HG03066 (cell line): Measurements from ENCODE around the gene GZMM.
"Not testable (repeated sequence)": the region's sequence is repeated elsewhere in the genome, so short reads cannot be mapped to it uniquely, and the experiment has no call there.

Experiments
- ATAC-seq: cut with Tn5 transposase; IDR thresholded peaks from one replicate; pipeline ENCODE4 v1.9.1; 2021; ENCODE audit warnings: low read depth; ENCODE audit not compliant: unreplicated experiment

The GZMM gene

DNA sequence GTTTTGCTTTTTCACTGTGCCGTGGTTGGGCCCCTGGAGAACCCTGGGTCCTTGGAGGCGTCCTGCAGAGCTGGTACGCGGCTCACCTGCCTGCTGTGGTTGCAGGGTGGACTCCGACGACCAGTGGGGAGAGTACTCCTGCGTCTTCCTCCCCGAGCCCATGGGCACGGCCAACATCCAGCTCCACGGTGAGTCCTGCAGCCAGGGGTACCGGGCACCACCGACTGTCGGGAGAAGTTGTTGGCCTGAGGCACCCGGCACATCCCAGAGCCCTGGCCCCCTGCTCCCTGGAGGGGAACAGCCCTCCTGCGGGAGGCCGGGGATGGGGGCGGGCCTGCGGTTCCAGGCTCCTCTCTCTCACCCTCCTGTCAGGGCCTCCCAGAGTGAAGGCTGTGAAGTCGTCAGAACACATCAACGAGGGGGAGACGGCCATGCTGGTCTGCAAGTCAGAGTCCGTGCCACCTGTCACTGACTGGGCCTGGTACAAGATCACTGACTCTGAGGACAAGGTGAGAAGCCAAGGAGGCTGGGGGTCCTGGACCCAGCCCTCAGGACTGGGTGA is 36.5 kb downstream of the GZMM start:
- no peak for ATAC-seq

DNA sequence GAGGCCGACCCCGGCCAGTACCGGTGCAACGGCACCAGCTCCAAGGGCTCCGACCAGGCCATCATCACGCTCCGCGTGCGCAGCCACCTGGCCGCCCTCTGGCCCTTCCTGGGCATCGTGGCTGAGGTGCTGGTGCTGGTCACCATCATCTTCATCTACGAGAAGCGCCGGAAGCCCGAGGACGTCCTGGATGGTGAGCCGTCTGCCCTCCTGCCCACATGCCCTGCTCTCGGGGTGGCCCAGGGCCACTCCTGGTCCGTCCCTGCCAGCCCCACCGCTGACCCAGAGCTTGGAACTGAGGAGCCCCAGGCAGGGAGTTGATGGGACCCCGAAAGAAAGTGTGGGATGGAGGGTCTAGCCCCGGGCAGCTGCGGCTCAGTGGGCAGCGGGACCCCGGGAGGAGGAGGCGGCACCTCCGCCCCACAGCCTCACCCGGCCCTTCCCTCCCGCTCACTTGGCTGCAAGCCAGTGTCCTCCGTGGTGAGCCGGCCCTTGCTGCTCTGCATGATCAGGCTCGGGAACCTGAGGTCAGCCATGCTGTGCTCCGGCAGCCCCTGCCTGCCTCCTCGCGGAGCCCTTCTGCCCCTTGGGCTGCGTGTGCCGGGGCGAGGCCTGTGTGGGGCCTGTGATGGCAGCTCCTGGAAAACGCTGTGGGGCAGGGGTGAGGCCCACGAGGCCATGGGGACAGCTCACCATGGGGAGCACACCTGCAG is 37.7 kb downstream of the GZMM start:
- ATAC-seq = no peak

DNA sequence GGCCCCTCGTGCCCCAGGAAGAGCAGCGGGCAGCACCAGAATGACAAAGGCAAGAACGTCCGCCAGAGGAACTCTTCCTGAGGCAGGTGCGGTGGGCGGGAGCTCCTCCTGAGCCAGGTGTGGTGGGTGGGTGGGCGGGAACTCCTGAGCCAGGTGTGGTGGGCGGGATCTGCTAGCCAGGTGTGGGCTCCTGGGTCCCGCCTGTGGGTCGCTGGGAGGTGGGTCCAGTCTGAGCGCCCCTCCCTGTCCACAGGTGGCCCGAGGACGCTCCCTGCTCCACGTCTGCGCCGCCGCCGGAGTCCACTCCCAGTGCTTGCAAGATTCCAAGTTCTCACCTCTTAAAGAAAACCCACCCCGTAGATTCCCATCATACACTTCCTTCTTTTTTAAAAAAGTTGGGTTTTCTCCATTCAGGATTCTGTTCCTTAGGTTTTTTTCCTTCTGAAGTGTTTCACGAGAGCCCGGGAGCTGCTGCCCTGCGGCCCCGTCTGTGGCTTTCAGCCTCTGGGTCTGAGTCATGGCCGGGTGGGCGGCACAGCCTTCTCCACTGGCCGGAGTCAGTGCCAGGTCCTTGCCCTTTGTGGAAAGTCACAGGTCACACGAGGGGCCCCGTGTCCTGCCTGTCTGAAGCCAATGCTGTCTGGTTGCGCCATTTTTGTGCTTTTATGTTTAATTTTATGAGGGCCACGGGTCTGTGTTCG is 38.8 kb downstream of the GZMM start:
- ATAC-seq = no peak

DNA sequence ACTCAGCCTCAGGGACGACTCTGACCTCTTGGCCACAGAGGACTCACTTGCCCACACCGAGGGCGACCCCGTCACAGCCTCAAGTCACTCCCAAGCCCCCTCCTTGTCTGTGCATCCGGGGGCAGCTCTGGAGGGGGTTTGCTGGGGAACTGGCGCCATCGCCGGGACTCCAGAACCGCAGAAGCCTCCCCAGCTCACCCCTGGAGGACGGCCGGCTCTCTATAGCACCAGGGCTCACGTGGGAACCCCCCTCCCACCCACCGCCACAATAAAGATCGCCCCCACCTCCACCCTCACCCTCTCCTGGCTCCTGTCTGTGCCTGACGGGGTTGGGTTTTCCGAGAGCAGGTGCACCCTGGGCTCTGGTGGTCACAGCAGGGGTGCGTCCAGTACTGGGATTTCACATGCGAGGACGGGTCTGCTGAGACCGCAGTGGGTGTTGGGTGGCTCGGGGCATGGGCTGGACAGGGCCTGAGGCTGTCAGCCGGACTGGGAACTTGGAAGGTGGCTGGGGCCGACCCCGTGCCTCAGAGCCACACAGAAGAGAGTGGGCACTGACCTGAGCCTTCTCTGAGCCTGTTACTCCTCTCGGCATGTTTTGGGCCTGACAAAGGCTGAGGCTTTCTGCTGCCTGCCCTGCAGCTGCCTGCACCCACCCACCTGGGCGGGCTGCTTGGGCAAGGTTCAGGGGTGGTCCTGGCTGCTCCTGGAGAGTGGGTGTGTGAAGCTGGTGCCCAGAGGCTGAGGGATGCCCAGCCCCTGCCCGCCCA is 39.5 kb downstream of the GZMM start:
- no peak for ATAC-seq

DNA sequence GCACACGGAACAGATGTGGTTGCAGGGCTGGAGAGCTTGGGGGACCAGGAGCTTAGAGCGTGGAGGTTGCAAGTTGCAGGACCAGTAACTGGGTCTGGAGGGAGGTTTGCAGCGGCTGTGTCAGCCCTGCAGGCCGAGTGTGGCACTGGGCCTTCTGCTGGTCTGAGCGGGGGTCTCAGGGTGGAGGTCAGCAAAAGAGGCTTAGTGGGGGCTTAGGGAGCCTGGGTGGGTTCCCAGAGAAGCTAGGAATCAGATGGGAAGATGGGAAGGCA is 40.1 kb downstream of the GZMM start:
- no peak for ATAC-seq

DNA sequence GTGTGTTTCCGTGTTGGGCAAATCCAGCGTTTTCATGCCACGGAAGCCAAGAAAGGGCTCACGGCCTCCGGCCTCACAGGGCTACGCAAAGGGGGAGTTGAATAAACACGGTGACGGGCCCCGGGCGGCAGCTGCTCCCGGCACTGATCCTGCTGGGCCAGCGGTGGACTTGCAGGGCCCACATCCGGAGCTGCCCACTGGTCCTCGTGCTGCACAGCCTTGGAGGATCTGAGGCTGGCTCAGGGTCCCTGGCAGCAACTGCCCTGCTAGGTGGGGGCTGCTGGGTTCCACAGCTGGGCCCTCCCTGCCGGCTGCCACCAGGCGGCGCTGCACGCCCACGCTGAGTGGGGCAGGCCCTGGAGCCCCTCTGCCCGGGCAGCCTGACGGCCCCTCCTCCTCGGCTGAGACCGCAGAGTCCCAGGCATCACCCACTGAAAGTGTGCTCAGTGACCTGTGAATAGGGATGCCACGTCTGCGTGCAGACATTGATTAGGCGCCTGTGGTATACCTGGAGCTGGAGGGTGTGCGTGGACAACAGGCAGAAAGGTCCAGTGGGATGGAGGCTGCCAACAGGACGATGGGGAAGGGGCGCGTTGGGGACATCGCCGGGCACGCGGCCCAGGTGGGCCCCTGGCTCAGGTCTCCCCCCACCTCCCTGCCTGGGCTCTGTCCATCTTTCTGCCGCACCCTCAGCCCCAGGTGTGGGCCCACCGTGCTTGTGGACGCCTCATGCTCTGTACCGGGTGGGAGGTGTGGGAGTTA is 40.6 kb downstream of the GZMM start:
- ATAC-seq = no peak

DNA sequence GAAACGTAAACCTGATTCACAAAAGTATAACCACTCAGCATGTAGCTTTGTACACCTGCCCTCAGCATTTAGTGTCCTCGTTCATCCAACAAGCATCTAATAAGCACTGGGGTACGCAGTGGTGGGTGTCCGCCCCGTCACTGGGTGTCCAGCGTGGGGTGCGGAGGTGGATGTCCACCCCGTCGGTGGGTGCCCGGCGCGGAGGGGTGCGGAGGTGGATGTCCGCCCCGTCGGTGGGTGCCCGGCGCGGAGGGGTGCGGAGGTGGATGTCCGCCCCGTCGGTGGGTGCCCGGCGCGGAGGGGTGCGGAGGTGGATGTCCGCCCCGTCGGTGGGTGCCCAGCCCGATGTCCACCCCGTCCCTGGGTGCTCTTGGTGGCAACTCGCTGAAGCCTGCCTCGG is 41.3 kb downstream of the GZMM start:
- ATAC-seq = not testable (repeated sequence)

DNA sequence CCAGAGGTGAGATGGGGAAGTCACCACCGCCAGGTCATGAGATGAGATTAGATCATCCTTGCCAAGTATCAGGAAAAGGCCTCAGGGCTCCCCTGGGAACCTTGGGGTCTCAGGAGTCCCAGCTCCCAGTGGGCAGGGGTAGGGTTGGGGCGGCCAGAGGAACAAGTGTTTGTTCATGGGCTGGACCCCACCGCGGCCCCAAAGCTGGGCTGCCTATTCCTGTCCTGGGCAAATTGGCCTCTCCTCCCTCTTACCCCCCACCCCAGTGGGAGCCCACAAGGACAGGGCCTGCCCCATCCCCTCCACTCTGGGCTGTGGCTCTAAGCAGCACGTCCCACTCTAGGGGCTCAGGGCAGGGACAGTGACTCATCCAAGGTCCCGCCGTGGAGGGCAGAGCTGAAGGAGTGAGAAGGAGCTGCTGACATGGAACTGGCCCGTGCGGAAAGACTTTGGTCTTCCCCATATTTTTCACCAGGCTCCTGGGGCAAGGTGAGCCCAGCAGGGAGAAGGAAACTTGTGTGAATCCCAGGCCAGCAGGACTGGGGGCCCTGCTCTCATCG is 41.8 kb downstream of the GZMM start:
- ATAC-seq = no peak

DNA sequence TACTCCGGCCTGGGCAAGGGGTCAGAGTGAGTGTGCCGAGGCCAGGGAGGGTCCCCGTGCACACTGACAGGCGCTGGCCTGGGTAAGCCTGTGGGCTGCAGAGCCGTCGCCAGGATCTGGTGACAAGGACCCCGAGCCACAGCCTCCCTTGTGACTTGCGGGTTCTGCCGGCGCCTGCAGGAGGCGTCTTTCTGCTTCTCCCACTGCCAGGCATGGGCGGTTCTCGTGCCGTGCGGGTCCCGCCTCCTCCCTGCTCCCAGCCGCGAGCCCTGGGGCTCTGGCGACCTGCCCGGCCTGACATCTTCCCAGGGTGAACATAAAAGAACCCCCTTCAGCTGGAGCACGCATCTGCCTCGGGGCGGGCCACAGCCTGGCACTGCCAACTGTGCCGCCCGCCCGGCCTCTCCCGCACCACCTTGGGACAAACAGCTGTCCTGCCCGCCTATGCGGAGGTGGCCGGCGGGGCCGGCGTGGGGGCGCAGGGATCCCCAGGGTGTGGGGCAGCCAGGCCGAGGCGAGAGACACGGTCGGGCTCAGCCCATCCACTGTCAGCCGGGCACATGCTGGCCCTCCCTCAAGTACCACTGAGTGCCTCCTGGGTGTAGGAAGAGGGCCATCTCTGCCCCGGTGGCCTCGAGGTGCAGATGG is 44.4 kb downstream of the GZMM start:
- ATAC-seq = no peak

DNA sequence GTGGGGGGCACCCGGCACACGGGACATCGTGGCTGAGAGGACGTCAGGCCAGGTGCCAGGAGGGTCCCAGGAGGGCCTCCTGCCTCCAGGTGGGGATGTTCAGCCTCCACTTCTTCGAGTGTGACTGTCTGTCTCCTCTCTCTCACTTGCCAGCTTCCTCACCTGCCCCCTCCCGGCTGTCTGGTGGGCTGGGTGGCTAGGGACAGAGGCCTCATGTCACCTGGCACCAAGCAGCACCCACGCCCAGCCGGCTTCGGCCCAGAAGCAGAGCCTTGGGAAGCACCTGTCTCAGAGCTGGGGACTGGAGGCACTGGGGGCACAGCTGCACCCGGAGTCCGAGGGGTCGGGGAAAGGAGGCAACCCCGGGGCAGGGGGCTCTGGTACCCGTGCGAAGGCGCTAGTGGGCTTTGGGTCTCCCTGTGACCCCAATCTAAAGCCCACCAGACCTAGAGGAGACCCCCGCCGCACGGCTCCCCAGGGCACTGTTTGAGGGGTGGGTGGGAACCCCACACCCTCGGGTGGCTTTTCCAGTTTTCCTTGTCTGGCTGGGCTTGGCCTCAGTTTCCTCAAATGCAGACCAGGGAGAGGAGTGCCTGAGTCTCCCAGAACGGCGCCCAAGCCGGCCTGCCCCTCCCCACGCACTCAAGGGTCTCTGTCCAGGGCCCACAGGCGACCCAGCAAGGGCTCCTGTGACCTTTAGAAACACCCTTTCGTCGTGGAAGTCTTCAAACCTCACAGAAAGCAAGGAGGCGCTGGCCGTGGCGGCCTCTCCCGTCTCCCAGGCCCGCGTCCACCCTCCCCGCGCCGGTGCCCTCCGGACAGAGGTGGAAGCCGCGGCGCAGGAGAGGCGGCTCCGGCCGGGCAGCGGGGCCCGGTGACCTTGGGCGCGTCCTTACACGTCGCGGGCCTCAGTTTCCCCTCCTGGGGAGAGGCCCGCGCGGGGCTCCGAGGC is 45.2 kb downstream of the GZMM start:
- ATAC-seq = no peak

DNA sequence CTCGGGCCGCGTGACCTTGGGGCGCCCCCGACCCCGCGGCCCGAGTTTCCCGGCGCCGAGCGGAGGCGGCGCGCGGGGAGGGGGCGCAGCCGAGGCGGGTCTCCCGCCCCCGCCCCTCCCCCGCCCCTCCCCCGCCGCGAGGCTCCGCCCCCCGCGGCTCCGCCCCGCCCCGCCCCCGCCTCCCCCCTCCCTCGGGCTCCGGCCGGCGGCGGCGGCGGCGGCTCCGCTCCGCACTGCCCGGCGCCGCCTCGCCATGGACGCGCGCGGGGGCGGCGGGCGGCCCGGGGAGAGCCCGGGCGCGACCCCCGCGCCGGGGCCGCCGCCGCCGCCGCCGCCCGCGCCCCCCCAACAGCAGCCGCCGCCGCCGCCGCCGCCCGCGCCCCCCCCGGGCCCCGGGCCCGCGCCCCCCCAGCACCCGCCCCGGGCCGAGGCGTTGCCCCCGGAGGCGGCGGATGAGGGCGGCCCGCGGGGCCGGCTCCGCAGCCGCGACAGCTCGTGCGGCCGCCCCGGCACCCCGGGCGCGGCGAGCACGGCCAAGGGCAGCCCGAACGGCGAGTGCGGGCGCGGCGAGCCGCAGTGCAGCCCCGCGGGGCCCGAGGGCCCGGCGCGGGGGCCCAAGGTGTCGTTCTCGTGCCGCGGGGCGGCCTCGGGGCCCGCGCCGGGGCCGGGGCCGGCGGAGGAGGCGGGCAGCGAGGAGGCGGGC is 46.0 kb downstream of the GZMM start, which contains the start of gene HCN2:
HCN2 (plus strand) TSS at position 189 of the 703 bp plus-strand sequence; CDS start at position 254, 65 bp downstream.
- no peak for ATAC-seq

DNA sequence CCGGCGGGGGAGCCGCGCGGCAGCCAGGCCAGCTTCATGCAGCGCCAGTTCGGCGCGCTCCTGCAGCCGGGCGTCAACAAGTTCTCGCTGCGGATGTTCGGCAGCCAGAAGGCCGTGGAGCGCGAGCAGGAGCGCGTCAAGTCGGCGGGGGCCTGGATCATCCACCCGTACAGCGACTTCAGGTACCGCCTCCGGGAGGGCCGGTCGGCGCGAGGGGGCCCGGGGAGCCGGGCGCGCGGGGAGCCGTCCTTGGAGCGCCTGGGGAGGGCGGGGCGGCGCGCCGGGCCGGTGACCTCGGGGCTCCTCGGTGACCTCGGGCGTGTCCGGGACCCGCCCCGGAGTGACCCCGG is 46.5 kb downstream of the GZMM start:
- ATAC-seq = no peak

DNA sequence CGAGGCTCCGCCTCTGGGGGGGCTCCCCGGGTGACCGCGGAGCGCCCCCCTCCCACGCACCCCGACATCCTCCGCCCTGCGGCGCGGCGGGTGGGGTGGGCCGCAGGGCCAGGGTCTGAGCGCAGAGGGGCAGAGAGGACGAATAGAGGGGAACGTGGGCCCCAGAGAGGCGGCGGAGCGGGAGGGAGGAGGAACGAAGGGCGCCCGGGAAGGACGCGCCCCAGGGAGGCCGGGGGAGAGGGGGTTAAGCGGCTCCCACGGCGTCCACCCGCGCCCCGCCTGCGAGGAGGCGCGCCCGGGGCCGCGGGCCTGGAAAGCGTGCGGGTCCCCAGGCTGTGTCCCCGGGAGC is 46.9 kb downstream of the GZMM start:
- ATAC-seq = no peak

DNA sequence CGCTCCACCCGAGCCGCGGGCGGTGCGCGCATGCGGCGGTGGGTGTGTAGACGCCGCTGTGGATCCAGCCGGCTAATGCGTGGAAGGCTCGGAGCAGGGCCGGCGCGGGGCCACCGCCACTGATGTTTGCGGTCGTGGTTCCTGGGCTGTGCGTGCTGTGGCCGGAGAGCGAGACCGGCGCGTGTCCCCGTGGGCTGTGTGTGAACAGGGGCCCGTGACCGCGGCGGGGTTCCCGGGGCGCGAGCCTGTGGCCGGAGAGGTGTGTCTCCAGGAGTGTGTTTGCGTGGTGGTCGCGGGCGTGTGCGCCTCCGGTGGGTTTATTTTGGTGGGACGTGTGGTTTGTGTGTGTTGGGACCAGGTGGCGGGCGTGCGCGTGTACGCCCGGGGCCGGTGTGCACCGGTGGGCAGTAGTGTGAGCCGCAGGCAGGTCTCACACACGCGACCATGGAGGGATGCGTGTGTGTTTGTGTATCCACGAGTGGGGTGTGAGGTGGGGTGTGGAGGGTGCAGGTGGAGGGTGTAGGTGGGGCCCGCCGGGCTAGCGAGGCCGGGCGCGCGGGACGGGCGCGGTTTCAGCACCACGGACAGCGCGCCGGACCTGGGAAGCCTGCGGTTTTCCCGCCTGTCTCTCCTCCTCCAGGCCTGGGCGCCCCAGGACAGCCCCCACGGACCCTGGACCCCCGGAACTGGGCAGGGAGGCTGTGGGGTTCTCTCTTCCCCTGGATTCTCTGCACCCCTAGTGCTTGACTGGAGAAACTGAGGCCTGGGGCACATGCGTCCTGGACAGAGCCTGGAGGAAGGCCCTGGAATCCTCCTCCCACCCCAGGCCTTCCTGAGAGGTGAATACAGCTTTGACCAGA is 47.5 kb downstream of the GZMM start:
- no peak for ATAC-seq

DNA sequence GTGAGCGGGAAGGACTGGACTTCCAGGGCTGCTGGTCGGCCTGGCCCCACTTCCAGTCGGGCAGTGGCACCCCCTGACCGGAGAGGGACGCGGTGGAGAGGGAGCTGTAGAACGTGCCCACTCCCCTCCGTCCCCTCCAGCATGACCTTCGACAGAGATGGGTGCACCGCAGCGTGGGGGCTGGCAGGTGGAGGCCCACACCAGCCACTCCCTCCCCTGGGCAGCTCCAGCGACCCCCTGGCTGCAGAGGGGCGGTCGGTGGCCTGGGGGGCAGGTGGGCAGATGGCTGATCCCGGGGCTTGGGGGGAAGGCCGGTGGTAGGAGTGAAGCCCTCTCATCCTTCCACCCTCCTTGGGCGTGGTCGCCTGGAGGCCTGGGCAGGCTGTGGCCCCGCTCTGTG is 48.2 kb downstream of the GZMM start:
- no peak for ATAC-seq

DNA sequence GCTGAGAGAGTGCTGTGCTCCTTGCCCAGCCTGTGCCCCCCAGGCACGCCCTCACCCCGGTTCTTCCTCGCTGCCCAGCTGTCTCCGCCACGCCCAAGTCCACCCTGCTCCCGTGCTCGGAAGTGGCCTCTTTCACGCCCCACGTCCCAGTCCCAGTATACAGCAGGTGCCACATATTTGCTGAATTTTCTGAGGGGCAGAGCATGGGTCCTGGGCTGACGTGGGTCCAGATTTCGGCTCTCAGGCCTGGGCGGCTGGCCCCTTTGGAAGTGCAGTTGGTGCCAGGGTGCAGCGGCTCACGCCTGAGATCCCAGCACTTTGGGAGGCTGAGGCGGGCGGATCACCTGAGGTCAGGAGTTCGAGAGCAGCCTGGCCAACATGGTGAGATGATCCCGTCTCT is 49.2 kb downstream of the GZMM start:
- no peak for ATAC-seq

DNA sequence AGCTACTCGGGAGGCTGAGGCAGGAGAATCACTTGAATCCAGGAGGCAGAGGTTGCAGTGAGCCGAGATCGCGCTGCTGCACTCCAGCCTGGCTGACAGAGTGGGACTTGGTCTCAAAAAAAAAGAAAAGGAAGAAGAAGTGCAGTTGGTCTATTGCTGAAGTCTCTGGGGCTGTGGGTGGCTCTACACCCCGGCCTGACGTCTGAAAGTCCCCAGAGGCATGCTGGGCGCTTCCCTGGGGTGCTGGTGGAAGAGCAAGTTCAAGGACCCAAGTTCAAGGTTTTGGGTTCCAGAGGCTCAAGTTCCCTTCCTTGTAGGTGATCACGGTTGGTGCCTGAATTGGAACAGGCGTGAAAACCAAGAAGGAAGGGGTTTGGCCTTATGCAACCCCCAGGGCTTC is 49.7 kb downstream of the GZMM start:
- ATAC-seq = no peak
